ENCODE results near the gene IGSF23. TPM values are rescaled to one million over a fixed set of nuclear protein-coding genes. Genes with fewer than 3 reads are reported as not detected.
A peak's percentile ranks its signal among the peaks of the same experiment; 100 is the strongest.
"Not testable (repeated sequence)": the region's sequence is repeated elsewhere in the genome, so short reads cannot be mapped to it uniquely, and the experiment has no call there.

Gene IGSF23
- total RNA-seq, 6 donors from 2014 or later, result not detected

- DNase-seq, result peak in 1 of 2 donors; percentile 24
- Histone ChIP-seq H3K27ac (peak overlapping the region in 3 of 4 donors; percentile 36 to 72 (median 37)), H3K4me1 (peaks cover 27 to 45% (median 41%) of the 10 kb centered on the region in 4 donors), H3K4me3 (no peak overlapping the region), H3K36me3 (no peaks in the 10 kb centered on the region), H3K27me3 (no peaks in the 10 kb centered on the region), H3K9me3 (no peaks in the 10 kb centered on the region)
- whole genome bisulfite sequencing, 2 donors, result 19 to 25% methylated on average over 2 of the region's 2 CpGs
- ATAC-seq (ENCODE audit: low FRiP score in 2 of 2), result peak in 1 of 2 donors; percentile 64
- TF ChIP-seq EP300 (IDR thresholded peaks at IDR 0.05) (peak in 2 of 4 donors; percentile 84 to 92), POLR2AphosphoS5 (IDR thresholded peaks at IDR 0.05) (peak; percentile 64 to 87), POLR2A (IDR thresholded peaks at IDR 0.05) (no peak)
Observed at GRCh38 chr19:44607049-44607448, 6.3 kb upstream of the IGSF23 start.

- TF ChIP-seq POLR2AphosphoS5 (IDR thresholded peaks at IDR 0.05) (no peak), EP300 (IDR thresholded peaks at IDR 0.05) (no peak), CTCF (IDR thresholded peaks at IDR 0.05) (no peak), POLR2A (IDR thresholded peaks at IDR 0.05) (no peak)
- no peaks in the 10 kb centered on the region for H3K9me3 ChIP-seq
- peaks cover 27 to 43% (median 40%) of the 10 kb centered on the region in 4 donors for H3K4me1 ChIP-seq
- no peaks in the 10 kb centered on the region for H3K27me3 ChIP-seq
- 68 to 73% methylated on average over 3 of the region's 3 CpGs for WGBS, 2 donors
- H3K27ac ChIP-seq, result peak overlapping the region in 3 of 4 donors; percentile 36 to 72 (median 37)
- no peaks in the 10 kb centered on the region for H3K36me3 ChIP-seq
- DNase-seq (no peak), ATAC-seq (ENCODE audit: low FRiP score in 2 of 2) (no peak)
- H3K4me3 ChIP-seq, result no peak overlapping the region
Observed at GRCh38 chr19:44607917-44608316, 5.4 kb upstream of the IGSF23 start.

- peak overlapping the region in 1 of 4 donors; percentile 72 for H3K27ac ChIP-seq
- no peak overlapping the region for H3K4me3 ChIP-seq
- TF ChIP-seq POLR2A (IDR thresholded peaks at IDR 0.05) (no peak), CTCF (IDR thresholded peaks at IDR 0.05) (no peak), EP300 (IDR thresholded peaks at IDR 0.05) (no peak), POLR2AphosphoS5 (IDR thresholded peaks at IDR 0.05) (no peak)
- no peaks in the 10 kb centered on the region for H3K9me3 ChIP-seq
- ATAC-seq (ENCODE audit: low FRiP score in 2 of 2) (no peak), DNase-seq (no peak)
- peaks cover 27 to 38% (median 35%) of the 10 kb centered on the region in 4 donors for H3K4me1 ChIP-seq
- 57 to 61% methylated on average over 7 of the region's 7 CpGs for WGBS, 2 donors
- no peaks in the 10 kb centered on the region for H3K36me3 ChIP-seq
- H3K27me3 ChIP-seq, result no peaks in the 10 kb centered on the region
Observed at GRCh38 chr19:44608391-44608821, 5.0 kb upstream of the IGSF23 start.

- Histone ChIP-seq H3K4me3 (no peak overlapping the region), H3K9me3 (no peaks in the 10 kb centered on the region), H3K27me3 (no peaks in the 10 kb centered on the region), H3K27ac (no peak overlapping the region), H3K36me3 (no peaks in the 10 kb centered on the region), H3K4me1 (peaks cover 21 to 31% (median 27%) of the 10 kb centered on the region in 4 donors)
- ATAC-seq (ENCODE audit: low FRiP score in 2 of 2), result no peak
- DNase-seq, result no peak
- WGBS, 2 donors, result 88 to 91% methylated on average over 5 of the region's 5 CpGs
- TF ChIP-seq CTCF (IDR thresholded peaks at IDR 0.05) (no peak), EP300 (IDR thresholded peaks at IDR 0.05) (no peak), POLR2AphosphoS5 (IDR thresholded peaks at IDR 0.05) (no peak), POLR2A (IDR thresholded peaks at IDR 0.05) (no peak)
Observed at GRCh38 chr19:44609219-44609618, 4.1 kb upstream of the IGSF23 start.

GRCh38 chr19:44610497-44610896, 2.9 kb upstream of the IGSF23 start:
- not testable (repeated sequence) for ATAC-seq (ENCODE audit: low FRiP score in 2 of 2)

GRCh38 chr19:44611812-44612295, 1.5 kb upstream of the IGSF23 start:
- H3K27ac ChIP-seq, result peak overlapping the region in 1 of 4 donors; percentile 52
- 70 to 79% methylated on average over 2 of the region's 2 CpGs for WGBS, 2 donors

More at GRCh38 chr19:44610497-44610896, 2.9 kb upstream of the IGSF23 start:
- not testable (repeated sequence) for H3K36me3 ChIP-seq, H3K9me3 ChIP-seq, DNase-seq, H3K27me3 ChIP-seq, H3K27ac ChIP-seq, H3K4me3 ChIP-seq
- 76 to 78% methylated on average over 5 of the region's 5 CpGs for WGBS, 2 donors
- H3K4me1 ChIP-seq, result peaks cover 19 to 35% (median 24%) of the 10 kb centered on the region in 4 donors

More at GRCh38 chr19:44611812-44612295, 1.5 kb upstream of the IGSF23 start:
- Histone ChIP-seq H3K4me3 (no peak overlapping the region), H3K4me1 (peaks cover 12 to 42% (median 21%) of the 10 kb centered on the region in 4 donors), H3K9me3 (no peaks in the 10 kb centered on the region), H3K27me3 (no peaks in the 10 kb centered on the region), H3K36me3 (no peaks in the 10 kb centered on the region)
- DNase-seq (peak in 1 of 2 donors; percentile 70), ATAC-seq (ENCODE audit: low FRiP score in 2 of 2) (peak; percentile 31 to 87)
- peak in 1 of 4 donors; percentile 42 for TF ChIP-seq EP300 (IDR thresholded peaks at IDR 0.05)
- TF ChIP-seq POLR2AphosphoS5 (IDR thresholded peaks at IDR 0.05), result no peak

Measured in upper lobe of left lung (tissue), 6 donors.